Right lobe of liver (tissue), 6 donors: ENCODE results near the gene UBL7. TPM values are rescaled to one million over a fixed set of nuclear protein-coding genes. Genes with fewer than 3 reads are reported as not detected.

ENCODE experiments used
- ATAC-seq, 4 donors: fragments of 200-7000 bp; cut with Tn5 transposase; one replicate each; pipeline ENCODE4 v1.9.1; 2020; ENCODE audit warnings: mild to moderate bottlenecking in 4 of 4, moderate library complexity in 4 of 4
- DNase-seq, 3 donors: peaks; one replicate each; pipeline ENCODE4 v3.0.0-alpha.2; 2020
- H3K27ac ChIP-seq, 3 donors: fragments of 200-600 bp; one replicate each; pipeline ENCODE4 v1.8.0; 2022
- H3K27me3 ChIP-seq, 2 donors: fragments of 200-600 bp; one replicate each; pipeline ENCODE4 v1.8.0; 2022
- H3K36me3 ChIP-seq, 4 donors: fragments of 200-600 bp; sonication (generic) in 1 of 4; one replicate each; pipeline versions ENCODE4 v1.5.1 to v1.8.0; 2017 to 2022; ENCODE audit warnings: control low read depth in 1 of 4
- H3K4me1 ChIP-seq, 4 donors: fragments of 200-600 bp; sonication (generic) in 1 of 4; one replicate each; pipeline versions ENCODE4 v1.5.1 to v1.8.0; 2017 to 2022; ENCODE audit warnings: control low read depth in 1 of 4
- H3K4me3 ChIP-seq, 3 donors: fragments of 200-600 bp; one replicate each; pipeline ENCODE4 v1.8.0; 2022
- H3K9me3 ChIP-seq, 4 donors: fragments of 200-600 bp; sonication (generic) in 1 of 4; one replicate each; pipeline versions ENCODE4 v1.5.1 to v1.8.0; 2017 to 2022; ENCODE audit warnings: control low read depth in 1 of 4
- POLR2A ChIP-seq: fragments of 450-650 bp; IDR thresholded peaks from one replicate; pipeline ENCODE4 v1.6.1; 2017; ENCODE audit warnings: antibody characterized with exemption, mild to moderate bottlenecking
- WGBS: methylation state at CpG from one replicate; pipeline ENCODE4 v1.1.6; 2018; ENCODE audit warnings: low coverage, low lambda C conversion rate; ENCODE audit not compliant: insufficient coverage; ENCODE audit errors: missing lambda C conversion rate; 5-methylcytosine and 5-hydroxymethylcytosine counted together
- intact Hi-C, 2 donors: fragments of 100-400 bp; cut with DNase I; formaldehyde crosslinking; loops; one replicate each; pipeline versions ENCODE4 v1.11.2 to v1.14.1; 2022
- microRNA-seq, 2 donors: library from miRNA; unstranded; fragments of <30 nt; microRNA quantifications; one replicate each; pipeline ENCODE4, GENCODE V29; 2019 to 2020
- small RNA-seq, 2 experiments: library from RNA; depleted of rRNA; stranded (forward); fragments of <200 nt; gene quantifications; one replicate each; pipeline ENCODE3, GENCODE V24; 2016
- total RNA-seq, 6 experiments: library from RNA; depleted of rRNA in 2 of 6; stranded (reverse); fragments of >200 nt in 2 of 6; fragmentation: NEBNext Ultra II Directional in 3 of 6; extraction: Animal tissue kit (Norgen Biotek cat#: 25700) in 3 of 6; gene quantifications; one replicate each; pipeline versions ENCODE4 v1.1.0 to v1.2.4, GENCODE V29; 2016 to 2023
- TF ChIP-seq, protein P1 (sequence below), 4 donors: fragments of 200-600 bp in 3 of 4; fragments of 450-650 bp in 1 of 4; IDR thresholded peaks; one replicate each; pipeline versions ENCODE4 v1.5.1 to v1.8.0; 2016 to 2022; ENCODE audit warnings: antibody characterized with exemption in 4 of 4, mild to moderate bottlenecking in 2 of 4
- donor health status: DM: no; HTN: yes; CAD: no.
- donor health status: DM: no; HTN: no; CAD: no.
- donor health status: DM: no; HTN: no; CAD: no.
- donor health status: DM: no; HTN: yes; CAD: no.
- donor health status: DM: no; HTN: yes; CAD: no.

Gene UBL7
- total RNA-seq, 6 experiments from 2014 or later: 14.8 to 38.0 (median 17.3) TPM

DNA sequence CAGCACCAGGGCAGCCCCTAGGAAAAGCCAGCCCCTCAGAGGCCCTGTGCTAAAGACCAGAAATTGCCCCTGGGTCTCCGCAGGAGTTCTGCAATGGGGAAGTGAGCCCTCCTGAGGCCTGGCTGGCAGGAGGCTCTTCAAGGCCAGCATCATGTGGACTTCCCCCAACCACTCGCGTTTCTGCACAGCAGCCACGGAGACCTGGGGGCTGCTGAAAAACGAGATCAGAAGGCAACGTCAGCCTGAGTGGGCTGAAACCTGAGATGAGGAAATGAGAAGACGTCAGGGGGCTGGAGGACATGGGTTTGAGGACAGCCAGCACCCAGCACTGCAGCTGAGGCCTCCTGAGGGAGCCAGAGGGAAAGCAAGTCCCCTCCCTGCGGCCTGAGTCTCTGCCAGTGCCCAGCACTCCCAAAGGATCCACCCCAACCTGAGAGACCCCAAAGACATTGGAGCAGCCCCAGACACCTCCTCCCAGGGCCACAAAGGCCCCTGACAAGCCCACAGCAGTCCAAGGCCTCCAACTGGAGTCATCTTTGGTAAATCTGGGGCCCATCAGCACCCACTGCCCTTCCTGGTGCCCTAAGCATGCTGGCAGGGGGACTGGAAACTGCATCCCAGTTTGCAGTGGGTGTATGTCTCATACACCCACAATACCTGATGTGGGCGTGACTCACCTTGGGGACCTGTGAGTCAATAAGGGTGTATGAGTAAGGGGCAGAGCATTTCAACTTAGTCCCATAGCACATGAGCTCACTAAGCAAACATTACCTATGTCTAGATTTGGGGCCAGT lies 64.3 kb downstream of the UBL7 start:
- H3K4me1 ChIP-seq: no peaks in the 10 kb centered on the region
- H3K27ac ChIP-seq: no peak overlapping the region
- intact Hi-C loops: no loop called here
- no peaks in the 10 kb centered on the region for H3K36me3 ChIP-seq
- TF ChIP-seq, protein P1, sequence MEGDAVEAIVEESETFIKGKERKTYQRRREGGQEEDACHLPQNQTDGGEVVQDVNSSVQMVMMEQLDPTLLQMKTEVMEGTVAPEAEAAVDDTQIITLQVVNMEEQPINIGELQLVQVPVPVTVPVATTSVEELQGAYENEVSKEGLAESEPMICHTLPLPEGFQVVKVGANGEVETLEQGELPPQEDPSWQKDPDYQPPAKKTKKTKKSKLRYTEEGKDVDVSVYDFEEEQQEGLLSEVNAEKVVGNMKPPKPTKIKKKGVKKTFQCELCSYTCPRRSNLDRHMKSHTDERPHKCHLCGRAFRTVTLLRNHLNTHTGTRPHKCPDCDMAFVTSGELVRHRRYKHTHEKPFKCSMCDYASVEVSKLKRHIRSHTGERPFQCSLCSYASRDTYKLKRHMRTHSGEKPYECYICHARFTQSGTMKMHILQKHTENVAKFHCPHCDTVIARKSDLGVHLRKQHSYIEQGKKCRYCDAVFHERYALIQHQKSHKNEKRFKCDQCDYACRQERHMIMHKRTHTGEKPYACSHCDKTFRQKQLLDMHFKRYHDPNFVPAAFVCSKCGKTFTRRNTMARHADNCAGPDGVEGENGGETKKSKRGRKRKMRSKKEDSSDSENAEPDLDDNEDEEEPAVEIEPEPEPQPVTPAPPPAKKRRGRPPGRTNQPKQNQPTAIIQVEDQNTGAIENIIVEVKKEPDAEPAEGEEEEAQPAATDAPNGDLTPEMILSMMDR (IDR thresholded peaks at IDR 0.05): no peak
- no peak for TF ChIP-seq POLR2A
- no peaks in the 10 kb centered on the region for H3K27me3 ChIP-seq
- DNase-seq (no peak), ATAC-seq (peak in 1 of 4 donors; percentile 60)
- H3K4me3 ChIP-seq: no peak overlapping the region
- WGBS: 40% methylated on average over 1 of the region's 9 CpGs
- no peaks in the 10 kb centered on the region for H3K9me3 ChIP-seq

DNA sequence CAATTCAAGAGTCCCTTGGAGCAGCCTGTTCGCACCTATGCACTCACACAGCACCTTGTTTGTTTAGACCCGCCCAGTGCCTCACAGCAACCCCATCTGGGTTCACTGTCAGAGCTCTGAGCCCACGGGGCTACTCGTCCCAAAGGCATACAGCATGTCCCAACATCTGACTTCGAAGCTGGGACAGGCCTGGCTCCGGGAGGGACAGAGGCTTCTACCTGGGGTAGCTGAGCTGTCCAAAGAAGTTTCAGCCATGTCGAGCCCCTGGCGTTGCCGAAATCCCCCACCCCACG lies 64.9 kb downstream of the UBL7 start:
- no peaks in the 10 kb centered on the region for H3K4me1 ChIP-seq
- WGBS: 76% methylated on average over 4 of the region's 10 CpGs
- TF ChIP-seq, protein P1 (IDR thresholded peaks at IDR 0.05): no peak
- TF ChIP-seq POLR2A: no peak
- no peak overlapping the region for H3K4me3 ChIP-seq
- intact Hi-C loops: no loop called here
- H3K9me3 ChIP-seq: no peaks in the 10 kb centered on the region
- DNase-seq (no peak), ATAC-seq (no peak)
- H3K36me3 ChIP-seq: no peaks in the 10 kb centered on the region
- H3K27me3 ChIP-seq: no peaks in the 10 kb centered on the region
- no peak overlapping the region for H3K27ac ChIP-seq

Small RNAs within 50 kb of the gene (microRNA-seq; reads per million reads assigned to microRNA genes)
- 0 to 0.29 reads per million in 2 donors for gene MIR6881

Small RNAs within 50 kb of the gene (small RNA-seq; reads per million reads assigned to genes)
- gene MIR6881 (0 reads per million in 2 experiments), gene RF00591 (0 reads per million in 2 experiments)

Other genes starting within 250 kb of the UBL7 start
- gene CCDC33, start 224.8 kb downstream of the UBL7 start, total RNA-seq: not detected
- gene CYP11A1, start 93.5 kb downstream of the UBL7 start, total RNA-seq: 1 to 10 TPM; 2.5 to 6.4 (median 2.8) TPM
- 1 to 10 TPM in 3 of 6 experiments, under 1 TPM in 3; 0.42 to 2.4 (median 1.1) TPM for gene SEMA7A, start 27.2 kb downstream of the UBL7 start, total RNA-seq
- 1 to 10 TPM; 1.5 to 3.2 (median 2.3) TPM for gene ARID3B, start 80.1 kb upstream of the UBL7 start, total RNA-seq
- 10 to 100 TPM; 27.8 to 44.1 (median 33.2) TPM for gene CLK3, start 154.7 kb upstream of the UBL7 start, total RNA-seq
- 10 to 100 TPM; 10.9 to 16.2 (median 11.8) TPM for gene EDC3, start 234.9 kb upstream of the UBL7 start, total RNA-seq